Activated CD4-positive, CD25-positive, alpha-beta regulatory T cell treated with anti-CD3 and anti-CD28 coated beads, Interleukin-2, amount 50 U/mL, for 24 hours (primary cell): ENCODE measurements around the gene SPEF2.
"Not testable (repeated sequence)": the region's sequence is repeated elsewhere in the genome, so short reads cannot be mapped to it uniquely, and the experiment has no call there.

Source experiments
- ATAC-seq, 2 donors: fragments of 150-1000 bp; cut with Tn5 transposase; one replicate each; pipeline ENCODE4 v1.10.0; 2021; ENCODE audit warnings: mild to moderate bottlenecking in 1 of 2, moderate library complexity in 1 of 2

SPEF2 gene

GRCh38 chr5:35823347-35824098, 205.9 kb downstream of the SPEF2 start:
- ATAC-seq: no peak

- no peak for ATAC-seq
Observed at GRCh38 chr5:35826056-35826455, 208.4 kb downstream of the SPEF2 start.

- peak in 1 of 2 donors; percentile 25 for ATAC-seq
Observed at GRCh38 chr5:35826554-35826953, 208.9 kb downstream of the SPEF2 start.

- no peak for ATAC-seq
Observed at GRCh38 chr5:35828082-35828598, 210.5 kb downstream of the SPEF2 start.

- no peak for ATAC-seq
Observed at GRCh38 chr5:35830587-35830986, 212.9 kb downstream of the SPEF2 start.

GRCh38 chr5:35832762-35833161, 215.1 kb downstream of the SPEF2 start:
- ATAC-seq: no peak

GRCh38 chr5:35833224-35833623, 215.6 kb downstream of the SPEF2 start:
- ATAC-seq: no peak

- ATAC-seq: peak; percentile 69 to 74
Observed at GRCh38 chr5:35835796-35836742, 218.4 kb downstream of the SPEF2 start.

- peak; percentile 61 to 73 for ATAC-seq
Observed at GRCh38 chr5:35838370-35839042, 220.8 kb downstream of the SPEF2 start.

GRCh38 chr5:35842856-35843255, 225.2 kb downstream of the SPEF2 start:
- ATAC-seq: no peak

GRCh38 chr5:35845508-35845907, 227.8 kb downstream of the SPEF2 start:
- ATAC-seq: not testable (repeated sequence)

GRCh38 chr5:35847491-35847890, 229.8 kb downstream of the SPEF2 start:
- no peak for ATAC-seq

GRCh38 chr5:35847961-35848360, 230.3 kb downstream of the SPEF2 start:
- no peak for ATAC-seq

GRCh38 chr5:35849860-35850259, 232.2 kb downstream of the SPEF2 start:
- no peak for ATAC-seq

GRCh38 chr5:35850967-35851680, 233.5 kb downstream of the SPEF2 start:
- ATAC-seq: no peak

GRCh38 chr5:35852084-35852734, 234.5 kb downstream of the SPEF2 start:
- peak; percentile 30 to 33 for ATAC-seq

GRCh38 chr5:35852773-35853172, 235.1 kb downstream of the SPEF2 start:
- ATAC-seq: no peak

GRCh38 chr5:35853631-35854030, 236.0 kb downstream of the SPEF2 start:
- ATAC-seq: peak; percentile 65 to 71

GRCh38 chr5:35854248-35854647, 236.6 kb downstream of the SPEF2 start:
- peak; percentile 57 to 58 for ATAC-seq

GRCh38 chr5:35855187-35855586, 237.5 kb downstream of the SPEF2 start:
- no peak for ATAC-seq

GRCh38 chr5:35856186-35856764, 238.6 kb downstream of the SPEF2 start:
- not testable (repeated sequence) for ATAC-seq
